ENCODE results near the gene RAB11FIP3. TPM values are rescaled to one million over a fixed set of nuclear protein-coding genes. Genes with fewer than 3 reads are reported as not detected.

RAB11FIP3 gene
- total and polyA plus RNA-seq, 2 of the 13 experiments (the other 11 are each of a cell fraction or from before 2014, with no cell fraction given): 34.3 to 57.6 TPM

DNA sequence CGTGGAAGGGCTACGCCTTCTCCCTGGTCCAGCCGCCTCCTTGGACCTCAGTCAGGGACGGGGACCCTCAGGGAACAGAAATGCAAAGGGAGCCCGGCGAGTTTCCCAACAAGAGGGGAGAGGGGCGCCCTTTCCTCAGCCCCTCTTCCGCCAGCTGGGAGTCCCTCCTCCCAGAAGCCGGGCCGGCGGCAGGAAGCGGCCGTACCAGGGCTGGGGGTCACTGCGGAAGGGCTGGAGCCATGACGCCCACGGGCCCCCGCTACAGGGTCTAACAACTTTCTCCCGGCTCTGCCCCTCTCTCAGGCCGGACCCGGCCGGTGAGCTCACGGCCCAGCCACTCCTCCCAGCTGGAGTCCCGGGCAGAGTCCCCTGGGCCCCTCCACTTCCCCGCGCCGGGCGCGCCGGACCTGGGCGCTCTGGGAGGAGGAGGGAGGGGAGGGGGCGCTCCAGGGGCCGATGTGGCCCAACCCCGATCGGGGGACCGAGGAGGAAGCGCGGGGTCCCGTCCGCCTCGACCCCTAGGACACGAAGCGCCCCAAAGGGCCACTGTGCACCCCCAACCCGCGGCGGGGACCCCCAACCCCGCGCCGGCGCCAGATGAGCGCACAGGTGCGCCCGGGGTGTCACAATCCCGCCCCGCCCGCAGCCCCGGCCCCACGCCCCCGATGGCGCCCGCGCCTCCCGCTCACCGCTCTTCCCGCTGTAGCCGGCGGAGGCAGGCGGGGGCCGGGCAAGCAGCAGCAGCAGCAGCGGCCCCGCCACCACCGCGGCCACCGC is 44.2 kb upstream of the RAB11FIP3 start (continued):
- TF ChIP-seq, protein P1, sequence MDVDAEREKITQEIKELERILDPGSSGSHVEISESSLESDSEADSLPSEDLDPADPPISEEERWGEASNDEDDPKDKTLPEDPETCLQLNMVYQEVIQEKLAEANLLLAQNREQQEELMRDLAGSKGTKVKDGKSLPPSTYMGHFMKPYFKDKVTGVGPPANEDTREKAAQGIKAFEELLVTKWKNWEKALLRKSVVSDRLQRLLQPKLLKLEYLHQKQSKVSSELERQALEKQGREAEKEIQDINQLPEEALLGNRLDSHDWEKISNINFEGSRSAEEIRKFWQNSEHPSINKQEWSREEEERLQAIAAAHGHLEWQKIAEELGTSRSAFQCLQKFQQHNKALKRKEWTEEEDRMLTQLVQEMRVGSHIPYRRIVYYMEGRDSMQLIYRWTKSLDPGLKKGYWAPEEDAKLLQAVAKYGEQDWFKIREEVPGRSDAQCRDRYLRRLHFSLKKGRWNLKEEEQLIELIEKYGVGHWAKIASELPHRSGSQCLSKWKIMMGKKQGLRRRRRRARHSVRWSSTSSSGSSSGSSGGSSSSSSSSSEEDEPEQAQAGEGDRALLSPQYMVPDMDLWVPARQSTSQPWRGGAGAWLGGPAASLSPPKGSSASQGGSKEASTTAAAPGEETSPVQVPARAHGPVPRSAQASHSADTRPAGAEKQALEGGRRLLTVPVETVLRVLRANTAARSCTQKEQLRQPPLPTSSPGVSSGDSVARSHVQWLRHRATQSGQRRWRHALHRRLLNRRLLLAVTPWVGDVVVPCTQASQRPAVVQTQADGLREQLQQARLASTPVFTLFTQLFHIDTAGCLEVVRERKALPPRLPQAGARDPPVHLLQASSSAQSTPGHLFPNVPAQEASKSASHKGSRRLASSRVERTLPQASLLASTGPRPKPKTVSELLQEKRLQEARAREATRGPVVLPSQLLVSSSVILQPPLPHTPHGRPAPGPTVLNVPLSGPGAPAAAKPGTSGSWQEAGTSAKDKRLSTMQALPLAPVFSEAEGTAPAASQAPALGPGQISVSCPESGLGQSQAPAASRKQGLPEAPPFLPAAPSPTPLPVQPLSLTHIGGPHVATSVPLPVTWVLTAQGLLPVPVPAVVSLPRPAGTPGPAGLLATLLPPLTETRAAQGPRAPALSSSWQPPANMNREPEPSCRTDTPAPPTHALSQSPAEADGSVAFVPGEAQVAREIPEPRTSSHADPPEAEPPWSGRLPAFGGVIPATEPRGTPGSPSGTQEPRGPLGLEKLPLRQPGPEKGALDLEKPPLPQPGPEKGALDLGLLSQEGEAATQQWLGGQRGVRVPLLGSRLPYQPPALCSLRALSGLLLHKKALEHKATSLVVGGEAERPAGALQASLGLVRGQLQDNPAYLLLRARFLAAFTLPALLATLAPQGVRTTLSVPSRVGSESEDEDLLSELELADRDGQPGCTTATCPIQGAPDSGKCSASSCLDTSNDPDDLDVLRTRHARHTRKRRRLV (CRISPR knock-in tag; IDR thresholded peaks at IDR 0.05): peak; percentile 66; the same call in 1 of the 2 replicates
- TF ChIP-seq, protein P2, sequence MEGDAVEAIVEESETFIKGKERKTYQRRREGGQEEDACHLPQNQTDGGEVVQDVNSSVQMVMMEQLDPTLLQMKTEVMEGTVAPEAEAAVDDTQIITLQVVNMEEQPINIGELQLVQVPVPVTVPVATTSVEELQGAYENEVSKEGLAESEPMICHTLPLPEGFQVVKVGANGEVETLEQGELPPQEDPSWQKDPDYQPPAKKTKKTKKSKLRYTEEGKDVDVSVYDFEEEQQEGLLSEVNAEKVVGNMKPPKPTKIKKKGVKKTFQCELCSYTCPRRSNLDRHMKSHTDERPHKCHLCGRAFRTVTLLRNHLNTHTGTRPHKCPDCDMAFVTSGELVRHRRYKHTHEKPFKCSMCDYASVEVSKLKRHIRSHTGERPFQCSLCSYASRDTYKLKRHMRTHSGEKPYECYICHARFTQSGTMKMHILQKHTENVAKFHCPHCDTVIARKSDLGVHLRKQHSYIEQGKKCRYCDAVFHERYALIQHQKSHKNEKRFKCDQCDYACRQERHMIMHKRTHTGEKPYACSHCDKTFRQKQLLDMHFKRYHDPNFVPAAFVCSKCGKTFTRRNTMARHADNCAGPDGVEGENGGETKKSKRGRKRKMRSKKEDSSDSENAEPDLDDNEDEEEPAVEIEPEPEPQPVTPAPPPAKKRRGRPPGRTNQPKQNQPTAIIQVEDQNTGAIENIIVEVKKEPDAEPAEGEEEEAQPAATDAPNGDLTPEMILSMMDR (CRISPR knock-in tag; IDR thresholded peaks at IDR 0.05): peak; percentile 23
- TF ChIP-seq IKZF4 (CRISPR knock-in tag; IDR thresholded peaks at IDR 0.05; ENCODE audit: borderline replicate concordance, low read depth, not compliant biosample characterization): peak; percentile 33
- peak; percentile 37 for TF ChIP-seq AGO2 (optimal IDR thresholded peaks at IDR 0.05; ENCODE audit: low read depth, low read length)
- peak; percentile 79 for TF ChIP-seq ZNF263 (CRISPR knock-in tag; IDR thresholded peaks at IDR 0.05)
- TF ChIP-seq XRCC5 (optimal IDR thresholded peaks at IDR 0.05; ENCODE audit: low read length): peak; percentile 38
- TF ChIP-seq TBX2 (CRISPR knock-in tag; IDR thresholded peaks at IDR 0.05; ENCODE audit: borderline replicate concordance): peak; percentile 36; the same call in 1 of the 2 replicates
- TF ChIP-seq, protein P3, sequence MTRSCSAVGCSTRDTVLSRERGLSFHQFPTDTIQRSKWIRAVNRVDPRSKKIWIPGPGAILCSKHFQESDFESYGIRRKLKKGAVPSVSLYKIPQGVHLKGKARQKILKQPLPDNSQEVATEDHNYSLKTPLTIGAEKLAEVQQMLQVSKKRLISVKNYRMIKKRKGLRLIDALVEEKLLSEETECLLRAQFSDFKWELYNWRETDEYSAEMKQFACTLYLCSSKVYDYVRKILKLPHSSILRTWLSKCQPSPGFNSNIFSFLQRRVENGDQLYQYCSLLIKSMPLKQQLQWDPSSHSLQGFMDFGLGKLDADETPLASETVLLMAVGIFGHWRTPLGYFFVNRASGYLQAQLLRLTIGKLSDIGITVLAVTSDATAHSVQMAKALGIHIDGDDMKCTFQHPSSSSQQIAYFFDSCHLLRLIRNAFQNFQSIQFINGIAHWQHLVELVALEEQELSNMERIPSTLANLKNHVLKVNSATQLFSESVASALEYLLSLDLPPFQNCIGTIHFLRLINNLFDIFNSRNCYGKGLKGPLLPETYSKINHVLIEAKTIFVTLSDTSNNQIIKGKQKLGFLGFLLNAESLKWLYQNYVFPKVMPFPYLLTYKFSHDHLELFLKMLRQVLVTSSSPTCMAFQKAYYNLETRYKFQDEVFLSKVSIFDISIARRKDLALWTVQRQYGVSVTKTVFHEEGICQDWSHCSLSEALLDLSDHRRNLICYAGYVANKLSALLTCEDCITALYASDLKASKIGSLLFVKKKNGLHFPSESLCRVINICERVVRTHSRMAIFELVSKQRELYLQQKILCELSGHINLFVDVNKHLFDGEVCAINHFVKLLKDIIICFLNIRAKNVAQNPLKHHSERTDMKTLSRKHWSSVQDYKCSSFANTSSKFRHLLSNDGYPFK (CRISPR knock-in tag; IDR thresholded peaks at IDR 0.05; ENCODE audit: borderline replicate concordance): peak; percentile 24; the same call in 1 of the 2 replicates
- TF ChIP-seq, protein P4, sequence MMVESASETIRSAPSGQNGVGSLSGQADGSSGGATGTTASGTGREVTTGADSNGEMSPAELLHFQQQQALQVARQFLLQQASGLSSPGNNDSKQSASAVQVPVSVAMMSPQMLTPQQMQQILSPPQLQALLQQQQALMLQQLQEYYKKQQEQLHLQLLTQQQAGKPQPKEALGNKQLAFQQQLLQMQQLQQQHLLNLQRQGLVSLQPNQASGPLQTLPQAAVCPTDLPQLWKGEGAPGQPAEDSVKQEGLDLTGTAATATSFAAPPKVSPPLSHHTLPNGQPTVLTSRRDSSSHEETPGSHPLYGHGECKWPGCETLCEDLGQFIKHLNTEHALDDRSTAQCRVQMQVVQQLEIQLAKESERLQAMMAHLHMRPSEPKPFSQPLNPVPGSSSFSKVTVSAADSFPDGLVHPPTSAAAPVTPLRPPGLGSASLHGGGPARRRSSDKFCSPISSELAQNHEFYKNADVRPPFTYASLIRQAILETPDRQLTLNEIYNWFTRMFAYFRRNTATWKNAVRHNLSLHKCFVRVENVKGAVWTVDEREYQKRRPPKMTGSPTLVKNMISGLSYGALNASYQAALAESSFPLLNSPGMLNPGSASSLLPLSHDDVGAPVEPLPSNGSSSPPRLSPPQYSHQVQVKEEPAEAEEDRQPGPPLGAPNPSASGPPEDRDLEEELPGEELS (CRISPR knock-in tag; IDR thresholded peaks at IDR 0.05): no peak
- TF ChIP-seq ZNF781 (CRISPR knock-in tag; IDR thresholded peaks at IDR 0.05; ENCODE audit: borderline replicate concordance, not compliant biosample characterization): no peak
- TF ChIP-seq, protein P5, sequence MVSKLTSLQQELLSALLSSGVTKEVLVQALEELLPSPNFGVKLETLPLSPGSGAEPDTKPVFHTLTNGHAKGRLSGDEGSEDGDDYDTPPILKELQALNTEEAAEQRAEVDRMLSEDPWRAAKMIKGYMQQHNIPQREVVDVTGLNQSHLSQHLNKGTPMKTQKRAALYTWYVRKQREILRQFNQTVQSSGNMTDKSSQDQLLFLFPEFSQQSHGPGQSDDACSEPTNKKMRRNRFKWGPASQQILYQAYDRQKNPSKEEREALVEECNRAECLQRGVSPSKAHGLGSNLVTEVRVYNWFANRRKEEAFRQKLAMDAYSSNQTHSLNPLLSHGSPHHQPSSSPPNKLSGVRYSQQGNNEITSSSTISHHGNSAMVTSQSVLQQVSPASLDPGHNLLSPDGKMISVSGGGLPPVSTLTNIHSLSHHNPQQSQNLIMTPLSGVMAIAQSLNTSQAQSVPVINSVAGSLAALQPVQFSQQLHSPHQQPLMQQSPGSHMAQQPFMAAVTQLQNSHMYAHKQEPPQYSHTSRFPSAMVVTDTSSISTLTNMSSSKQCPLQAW (CRISPR knock-in tag; IDR thresholded peaks at IDR 0.05): peak; percentile 64
- no peak for TF ChIP-seq SP1 (IDR thresholded peaks at IDR 0.05)
- TF ChIP-seq SP1 (CRISPR knock-in tag; IDR thresholded peaks at IDR 0.05): no peak; the same call in 1 of the 2 replicates
